GM18951 (cell line): Measurements from ENCODE around the gene ENPP6.

Experiments used
- POLR2A ChIP-seq: IDR thresholded peaks from 4 replicates; pipeline ENCODE4 v1.6.1; 2011; ENCODE audit warnings: mild to moderate bottlenecking; ENCODE audit not compliant: insufficient read length, insufficient read depth; ENCODE audit errors: extremely low read depth
- in situ Hi-C: fragments of 300-500 bp; cut with MboI; formaldehyde crosslinking; loops from one replicate; pipeline ENCODE4 v1.12.0; 2022; ENCODE audit warnings: low sequenced_read_pairs, mixed read lengths, inconsistent platforms; ENCODE audit not compliant: unreplicated experiment

Gene ENPP6

DNA sequence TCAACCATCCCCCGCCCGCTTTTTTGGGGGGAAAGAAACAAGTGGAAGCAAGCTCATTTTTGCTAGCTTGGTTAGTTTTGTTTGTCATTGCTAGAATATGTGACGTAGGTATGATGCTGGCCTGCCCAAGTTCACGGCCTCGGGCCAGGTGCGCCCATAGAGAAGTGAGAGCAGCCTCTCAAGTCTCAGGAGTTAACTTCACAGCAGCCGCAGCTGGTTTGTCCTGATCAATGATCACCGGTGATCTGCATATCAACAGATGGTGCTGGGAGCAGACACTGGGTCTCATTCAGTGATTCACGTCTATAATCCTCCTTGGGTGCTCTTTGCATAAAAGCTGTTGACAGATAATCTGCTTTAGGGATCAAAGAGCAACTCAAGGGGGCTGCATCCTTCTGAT is 50.1 kb downstream of the ENPP6 start:
- no peak for TF ChIP-seq POLR2A
- in situ Hi-C loops = loop anchor here (25.0 kb wide), 1 partner anchor 330 kb away; no protein-coding TSS in a partner anchor

GRCh38 chr4:184166736-184167135 is 50.9 kb downstream of the ENPP6 start:
- in situ Hi-C loops = loop anchor here (25.0 kb wide), 1 partner anchor 329 kb away; no protein-coding TSS in a partner anchor
- no peak for TF ChIP-seq POLR2A

DNA sequence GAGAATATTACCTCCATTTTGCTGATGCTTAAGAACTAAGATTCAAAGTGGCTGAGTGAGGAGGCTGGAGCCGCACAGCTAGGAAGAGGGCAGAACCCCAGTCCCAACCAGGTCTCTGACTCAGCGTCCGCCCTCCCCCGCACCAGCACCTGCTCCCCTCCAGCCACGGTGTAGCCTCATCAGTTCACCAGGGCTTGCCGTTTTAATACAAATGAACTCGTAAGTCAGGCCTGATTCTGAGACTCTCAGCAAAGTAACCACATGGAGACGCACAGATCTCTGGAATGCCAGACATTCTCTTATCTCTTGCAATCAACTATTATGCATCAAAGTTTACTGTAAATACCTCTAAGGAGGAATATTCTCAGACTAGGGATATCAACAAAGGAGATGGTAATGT is 52.4 kb downstream of the ENPP6 start:
- TF ChIP-seq POLR2A = no peak
- in situ Hi-C loops = loop anchor here (25.0 kb wide), 1 partner anchor 328 kb away; no protein-coding TSS in a partner anchor

GRCh38 chr4:184163813-184164212 is 53.9 kb downstream of the ENPP6 start:
- TF ChIP-seq POLR2A = no peak
- in situ Hi-C loops = loop anchor here (25.0 kb wide), 1 partner anchor 327 kb away; no protein-coding TSS in a partner anchor

DNA sequence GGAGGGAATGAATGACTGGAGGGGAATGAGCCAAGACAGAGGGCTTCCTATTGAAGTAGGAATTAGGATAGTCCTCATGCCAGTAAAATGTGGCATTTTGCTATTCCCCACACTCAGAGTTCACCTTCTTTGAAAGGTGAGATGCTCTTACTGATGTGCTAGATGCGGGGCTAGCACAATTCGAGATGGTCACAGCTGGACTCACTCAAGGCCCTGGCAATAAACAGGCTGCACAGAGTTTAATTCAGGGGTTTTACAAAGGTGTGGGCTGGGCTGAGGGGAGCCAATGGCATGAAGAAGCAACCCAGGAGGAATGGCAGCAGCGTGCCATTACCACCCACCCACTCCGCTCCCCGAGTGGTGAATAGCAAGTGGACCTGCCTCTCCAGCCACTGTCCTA is 55.1 kb downstream of the ENPP6 start:
- in situ Hi-C loops = loop anchor here (25.0 kb wide), 1 partner anchor 325 kb away; no protein-coding TSS in a partner anchor

DNA sequence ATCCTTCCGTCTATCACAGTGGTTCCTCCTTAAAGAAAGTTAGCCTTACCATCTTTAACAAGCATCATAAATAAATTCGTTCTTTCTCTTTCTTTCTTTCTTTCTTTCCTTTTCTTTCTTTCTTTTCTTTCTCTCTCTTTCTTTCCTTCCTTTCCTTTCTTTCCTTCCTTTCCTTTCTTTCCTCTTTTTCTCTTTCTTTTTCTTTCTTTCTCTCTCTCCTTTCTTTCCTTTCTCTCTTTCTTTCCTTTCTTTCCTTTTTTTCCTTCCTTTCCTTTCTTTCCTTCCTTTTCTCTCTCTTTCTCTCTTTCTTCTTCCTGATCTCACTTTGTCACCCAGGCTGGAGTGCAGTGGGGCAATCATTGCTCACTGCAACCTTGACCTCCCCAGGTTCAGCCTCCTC is 60.4 kb downstream of the ENPP6 start:
- in situ Hi-C loops = loop anchor here (25.0 kb wide), 1 partner anchor 320 kb away; no protein-coding TSS in a partner anchor
- no peak for TF ChIP-seq POLR2A

More for the DNA sequence above, 55.1 kb downstream of the ENPP6 start:
- TF ChIP-seq POLR2A = no peak

- in situ Hi-C loops = loop anchor here (25.0 kb wide), 1 partner anchor 319 kb away; no protein-coding TSS in a partner anchor
- TF ChIP-seq POLR2A = no peak
These were observed 61.3 kb downstream of the ENPP6 start for GRCh38 chr4:184156163-184156920.

- in situ Hi-C loops = loop anchor here (25.0 kb wide), 1 partner anchor 317 kb away; no protein-coding TSS in a partner anchor
- TF ChIP-seq POLR2A = no peak
These were observed 63.5 kb downstream of the ENPP6 start for GRCh38 chr4:184154199-184154598.

DNA sequence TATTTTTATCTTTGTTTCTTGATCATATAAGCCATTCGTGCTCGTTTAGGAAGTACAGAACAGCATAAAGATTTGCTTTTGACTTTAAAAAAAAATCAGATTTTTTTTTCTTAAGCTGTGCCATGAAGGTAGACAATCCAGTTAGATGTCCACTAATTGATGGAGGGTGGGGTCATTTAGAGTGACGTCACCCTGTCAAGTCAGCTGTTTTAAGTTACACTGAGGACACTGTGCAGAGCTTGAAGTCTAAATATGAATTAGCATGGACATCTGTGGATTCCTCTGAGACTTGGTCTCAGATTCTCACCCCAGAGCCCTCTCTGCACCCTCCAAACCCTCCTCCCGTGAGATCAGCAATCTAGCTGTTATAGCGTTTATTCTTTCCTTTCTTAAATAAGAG is 63.9 kb downstream of the ENPP6 start:
- TF ChIP-seq POLR2A = no peak
- in situ Hi-C loops = loop anchor here (25.0 kb wide), 1 partner anchor 316 kb away; no protein-coding TSS in a partner anchor

DNA sequence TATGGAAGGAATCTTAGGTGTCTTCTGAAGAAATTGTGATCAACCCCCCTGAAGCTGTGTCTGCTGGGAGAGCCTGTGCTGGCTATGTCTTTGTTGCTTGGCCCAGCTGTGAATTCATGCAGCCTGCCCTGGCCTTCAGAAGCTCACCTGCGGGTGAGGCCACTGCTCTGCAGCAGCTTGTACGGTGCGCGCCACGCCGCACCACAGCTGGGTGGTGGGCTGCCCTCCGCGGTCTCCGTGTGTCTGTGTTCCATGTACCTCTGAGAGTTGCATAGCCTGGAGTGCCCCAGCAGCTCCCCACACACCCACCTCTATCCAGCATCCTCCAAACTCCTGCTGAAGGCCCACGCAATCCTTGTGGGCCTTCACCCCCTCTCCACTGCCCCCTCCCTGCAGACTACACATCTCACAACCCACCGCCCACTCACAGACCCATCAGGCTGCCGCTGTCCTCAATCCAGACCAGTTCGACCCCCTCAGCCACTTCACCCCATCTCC is 65.6 kb downstream of the ENPP6 start:
- no peak for TF ChIP-seq POLR2A
- in situ Hi-C loops = loop anchor here (25.0 kb wide), 1 partner anchor 315 kb away; no protein-coding TSS in a partner anchor

- TF ChIP-seq POLR2A = no peak
- in situ Hi-C loops = loop anchor here (25.0 kb wide), 1 partner anchor 313 kb away; no protein-coding TSS in a partner anchor
These were observed 67.4 kb downstream of the ENPP6 start for GRCh38 chr4:184150102-184150839.

GRCh38 chr4:184148738-184149637 is 68.7 kb downstream of the ENPP6 start:
- in situ Hi-C loops = no loop called here
- no peak for TF ChIP-seq POLR2A
